DMS153 treated with DMSO at 0.1 percent for 48 hours (cell line): ENCODE measurements around the gene SPATA18.
"Not testable (repeated sequence)": the region's sequence is repeated elsewhere in the genome, so short reads cannot be mapped to it uniquely, and the experiment has no call there.

Experiments used
- DNase-seq: peaks from one replicate; lab custom pipeline; 2025; ENCODE audit not compliant: unreplicated experiment; lab: John Stamatoyannopoulos, UW

SPATA18 gene

DNA sequence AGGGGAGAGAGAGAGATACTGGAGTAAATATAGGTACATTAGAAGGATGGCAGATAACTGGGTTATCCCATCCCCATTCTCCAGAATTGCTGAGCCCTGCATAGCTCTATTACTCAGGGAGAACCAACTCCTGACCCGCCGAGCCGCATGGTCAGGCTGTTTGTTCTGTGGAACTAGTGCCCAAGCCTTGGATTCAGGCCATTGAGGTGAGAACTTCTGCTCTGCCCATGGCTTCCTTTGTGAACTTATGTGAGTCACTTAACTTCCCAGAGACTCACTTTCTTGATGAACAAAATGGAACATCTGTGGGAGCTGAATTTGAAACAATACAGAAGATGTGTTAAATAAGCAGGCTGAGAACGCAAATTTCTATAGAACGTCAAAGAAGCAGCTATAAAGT is 54.2 kb downstream of the SPATA18 start:
- no peak for DNase-seq

DNA sequence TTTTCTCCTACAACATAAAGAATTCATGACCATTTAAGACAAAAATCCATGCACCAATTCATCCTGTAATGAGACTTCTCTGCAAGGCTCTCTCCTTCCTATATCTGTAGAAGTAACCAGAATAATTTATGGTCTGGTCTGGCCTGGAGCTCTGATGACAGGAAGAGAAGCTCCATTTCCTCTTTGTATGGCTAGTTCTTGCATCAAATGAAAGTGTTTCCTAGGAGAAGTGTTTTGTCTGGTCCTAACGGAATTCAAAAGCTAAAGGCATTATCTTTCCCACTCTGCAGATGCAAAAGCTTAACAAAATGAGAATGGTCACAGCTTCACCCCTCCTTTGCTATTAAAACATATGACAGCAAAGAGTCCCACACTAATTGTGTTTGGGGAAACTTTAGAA is 55.1 kb downstream of the SPATA18 start:
- no peak for DNase-seq

DNA sequence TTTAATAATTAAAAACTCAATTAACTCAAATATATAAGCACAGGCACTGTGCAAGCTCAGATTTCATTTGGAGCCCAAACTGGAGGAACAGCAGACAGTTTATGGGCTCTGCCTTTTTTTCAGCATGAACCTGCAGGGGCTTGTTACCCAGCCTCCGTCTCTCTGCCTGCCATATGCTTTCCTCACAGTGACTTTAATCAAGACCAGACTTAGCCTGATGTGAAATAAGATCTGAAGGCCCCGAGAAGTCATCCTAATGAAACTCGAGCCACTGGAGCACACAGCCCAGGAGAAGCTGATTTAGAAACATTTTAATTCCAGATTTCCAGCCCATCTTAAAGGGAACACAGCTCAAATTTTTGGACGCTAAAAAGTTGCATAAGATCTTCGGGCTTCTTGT is 55.6 kb downstream of the SPATA18 start:
- no peak for DNase-seq

DNA sequence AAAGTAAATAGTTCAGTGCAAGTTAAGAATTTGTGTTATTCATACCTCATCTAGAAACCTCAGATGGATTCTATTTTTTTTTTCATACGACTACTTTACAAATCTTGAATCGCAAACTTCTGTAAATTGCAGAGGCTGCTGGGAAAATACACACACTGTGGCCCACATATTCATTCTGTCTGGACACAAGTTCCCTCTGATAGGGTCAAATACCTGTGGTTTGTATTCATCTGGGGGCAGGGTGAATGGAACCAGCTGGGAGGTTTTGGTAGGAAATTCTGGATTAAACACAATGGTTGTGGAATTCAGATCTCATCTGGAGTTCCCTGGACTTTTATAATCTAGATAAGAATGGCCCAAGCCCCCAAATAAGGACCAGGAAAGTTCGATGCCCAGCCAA is 56.2 kb downstream of the SPATA18 start:
- no peak for DNase-seq

DNA sequence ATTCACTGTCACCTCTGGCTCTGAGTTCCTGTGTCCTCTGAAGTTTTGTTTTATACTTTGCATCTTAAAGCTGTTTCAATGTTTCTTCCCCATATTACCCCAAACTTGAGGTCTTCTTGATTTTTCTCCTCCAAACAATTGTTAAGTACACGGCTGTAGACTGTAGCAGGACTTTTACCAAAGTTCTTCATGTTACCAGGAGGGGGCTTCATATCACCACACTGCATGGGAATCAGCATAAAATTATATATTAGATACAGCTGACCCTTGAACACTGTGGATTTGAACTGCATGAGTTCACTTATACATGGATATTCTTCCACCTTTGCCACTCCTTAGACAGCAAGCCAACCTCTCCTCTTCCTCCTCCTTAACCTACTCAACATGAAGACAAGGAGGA is 56.6 kb downstream of the SPATA18 start:
- DNase-seq: no peak

- DNase-seq: no peak
Measured at GRCh38 chr4:52110171-52110570, 59.1 kb downstream of the SPATA18 start.

- DNase-seq: no peak
Measured at GRCh38 chr4:52111995-52112394, 60.9 kb downstream of the SPATA18 start.

DNA sequence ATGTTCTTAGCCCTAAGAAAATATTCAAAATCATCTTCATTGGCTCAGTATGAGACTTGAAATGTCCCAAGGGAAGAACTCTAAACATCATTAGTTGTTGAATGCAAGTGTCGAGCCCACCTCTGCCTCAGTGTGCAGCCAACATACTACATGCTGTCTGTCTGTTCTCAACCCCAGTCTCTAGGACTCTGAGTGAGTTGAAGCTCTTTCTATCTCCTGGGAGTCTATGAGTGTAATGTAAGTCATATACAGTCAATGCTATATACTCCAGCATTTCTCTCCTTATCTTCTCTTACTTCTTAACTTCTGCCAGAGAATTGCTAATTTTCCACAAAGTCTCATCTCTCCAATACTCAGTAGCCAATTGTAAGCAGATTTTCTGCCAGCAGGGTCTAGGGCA is 61.3 kb downstream of the SPATA18 start:
- no peak for DNase-seq

DNA sequence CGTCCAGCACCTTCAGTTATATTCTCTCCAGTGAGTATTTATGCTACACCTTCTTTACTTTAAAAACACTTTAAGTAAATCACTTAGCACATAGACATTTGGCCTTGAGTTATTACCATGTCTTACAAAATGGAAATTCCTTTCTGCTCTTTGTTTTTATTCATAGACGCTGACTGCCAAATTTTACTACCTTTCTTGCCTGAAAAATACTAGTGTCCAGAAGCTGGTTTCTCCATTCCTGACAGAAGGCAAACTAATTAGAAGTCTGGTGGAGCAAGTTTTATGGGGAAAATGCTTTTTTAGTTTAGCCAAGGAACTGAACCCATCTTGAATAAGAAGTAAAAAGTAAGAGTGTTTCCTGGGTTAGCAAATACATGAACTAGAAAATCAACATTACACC is 65.5 kb downstream of the SPATA18 start:
- no peak for DNase-seq

DNA sequence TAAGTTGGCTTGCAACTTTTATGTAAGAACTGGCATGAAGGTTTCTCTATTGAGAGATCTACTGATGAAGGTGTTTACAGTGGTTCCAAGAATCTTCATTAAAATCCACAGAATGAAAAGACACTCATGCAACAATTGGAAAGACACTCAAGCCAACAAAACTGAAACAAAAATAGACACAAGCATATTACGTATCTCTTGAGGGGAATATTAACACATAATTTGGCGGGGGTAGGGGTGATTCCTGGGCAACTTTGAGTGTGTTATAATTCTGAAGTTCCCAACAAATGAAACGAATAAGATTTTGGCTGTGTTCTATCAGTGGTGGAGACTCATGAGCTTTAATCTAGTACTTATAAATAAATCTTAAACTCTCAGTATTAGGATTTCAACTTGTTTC is 75.1 kb downstream of the SPATA18 start:
- no peak for DNase-seq

- no peak for DNase-seq
Measured at GRCh38 chr4:52126966-52127365, 75.9 kb downstream of the SPATA18 start.

DNA sequence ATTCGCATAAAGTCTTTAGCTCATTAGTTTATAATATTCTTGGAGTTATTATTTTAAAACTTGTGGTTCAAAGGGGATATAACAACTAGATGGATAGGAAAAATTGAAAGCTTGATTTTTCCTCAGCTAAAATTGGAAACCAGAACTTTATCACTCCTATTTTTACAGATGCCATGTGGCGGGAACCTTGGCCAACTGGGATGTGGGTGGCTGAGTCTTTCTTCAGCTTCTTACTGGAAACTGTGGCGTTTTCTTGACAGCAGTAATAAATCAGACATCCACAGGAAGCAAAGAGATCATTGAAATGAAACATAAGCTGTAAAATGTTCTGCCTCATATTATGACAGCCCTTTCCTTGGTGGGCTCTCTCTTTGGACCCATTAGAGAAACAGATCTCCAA is 84.1 kb downstream of the SPATA18 start:
- no peak for DNase-seq

DNA sequence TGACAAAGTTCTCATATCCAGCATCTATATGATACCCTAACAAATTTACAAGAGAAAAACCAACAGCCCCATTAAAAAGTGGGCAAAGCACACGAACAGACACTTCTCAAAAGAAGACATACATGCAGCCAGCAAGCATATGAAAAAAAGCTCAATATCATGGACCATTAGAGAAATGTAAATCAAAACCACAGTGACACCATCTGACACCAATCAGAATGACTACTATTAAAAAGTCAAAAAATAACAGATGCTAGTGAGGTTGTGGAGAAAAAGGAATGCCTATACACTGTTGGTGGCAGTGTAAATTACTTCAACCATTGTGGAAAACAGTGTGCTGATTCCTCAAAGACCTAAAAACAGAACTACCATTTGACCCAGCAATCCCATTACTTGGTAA is 86.0 kb downstream of the SPATA18 start:
- DNase-seq: not testable (repeated sequence)

GRCh38 chr4:52142816-52143215 is 91.7 kb downstream of the SPATA18 start:
- no peak for DNase-seq

GRCh38 chr4:52143815-52144214 is 92.7 kb downstream of the SPATA18 start:
- no peak for DNase-seq

DNA sequence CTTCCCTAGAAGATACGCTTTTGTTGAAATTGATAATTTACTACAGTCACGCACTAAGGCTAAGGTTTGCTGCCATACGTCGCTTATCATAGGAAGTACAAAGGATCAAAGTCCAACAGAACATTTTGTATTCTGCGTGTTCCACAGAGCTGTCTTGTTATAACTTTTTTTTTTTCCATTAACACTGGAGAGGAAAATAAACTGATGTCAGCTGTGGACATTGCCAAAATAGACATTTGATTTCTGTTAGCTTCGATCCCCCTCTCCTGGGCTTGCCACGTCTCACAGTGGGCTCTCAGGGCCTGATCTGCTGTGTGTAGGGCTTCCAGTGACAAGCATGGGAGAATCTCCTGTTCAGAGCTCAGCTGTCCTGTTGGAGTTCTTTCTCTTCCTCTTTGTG is 93.3 kb downstream of the SPATA18 start:
- no peak for DNase-seq
